H9 (cell line): ENCODE measurements around the gene ALB. TPM values are rescaled to one million over a fixed set of nuclear protein-coding genes. Genes with fewer than 3 reads are reported as not detected.

Experiments
- DNase-seq: peaks from one replicate; pipeline ENCODE4 v3.0.0-alpha.2; 2017
- H2AFZ ChIP-seq: one replicate; pipeline ENCODE4 v1.6.1; 2013; ENCODE audit warnings: mild to moderate bottlenecking, low read length, control low read depth, moderate library complexity
- H2AK5ac ChIP-seq: 2 replicates; pipeline ENCODE4 v1.6.1; 2013; ENCODE audit warnings: low read length, control low read depth, mixed read lengths; ENCODE audit not compliant: insufficient read length
- H2BK120ac ChIP-seq: one replicate; pipeline ENCODE4 v1.6.1; 2013; ENCODE audit warnings: low read depth, mild to moderate bottlenecking, low read length, control low read depth, inconsistent platforms; ENCODE audit not compliant: poor library complexity, severe bottlenecking
- H2BK12ac ChIP-seq: 2 replicates; pipeline ENCODE4 v1.6.1; 2013; ENCODE audit warnings: low read length, control low read depth, mixed read lengths, low read depth; ENCODE audit not compliant: insufficient read length
- H2BK15ac ChIP-seq: 2 replicates; pipeline ENCODE4 v1.6.1; 2013; ENCODE audit warnings: low read depth, low read length, control low read depth
- H2BK20ac ChIP-seq: one replicate; pipeline ENCODE4 v1.6.1; 2013; ENCODE audit warnings: low read depth, mild to moderate bottlenecking, low read length, control low read depth, inconsistent platforms; ENCODE audit not compliant: poor library complexity, severe bottlenecking
- H2BK5ac ChIP-seq: 2 replicates; pipeline ENCODE4 v1.6.1; 2013; ENCODE audit warnings: low read length, control low read depth, mixed read lengths; ENCODE audit not compliant: insufficient read length
- H3K14ac ChIP-seq: 2 replicates; pipeline ENCODE4 v1.6.1; 2013; ENCODE audit warnings: low read length, control low read depth; ENCODE audit not compliant: insufficient read depth
- H3K18ac ChIP-seq: 2 replicates; pipeline ENCODE4 v1.6.1; 2013; ENCODE audit warnings: low read depth, mild to moderate bottlenecking, mixed read lengths, low read length, control low read depth; ENCODE audit not compliant: insufficient read length
- H3K23ac ChIP-seq: 2 replicates; pipeline ENCODE4 v1.6.1; 2013; ENCODE audit warnings: low read length, control low read depth, mixed read lengths, low read depth; ENCODE audit not compliant: insufficient read length
- H3K23me2 ChIP-seq: 2 replicates; pipeline ENCODE4 v1.6.1; 2013; ENCODE audit warnings: low read depth, mild to moderate bottlenecking, mixed read lengths, low read length, control low read depth; ENCODE audit not compliant: insufficient read length, poor library complexity, severe bottlenecking
- H3K27ac ChIP-seq: 2 replicates; pipeline ENCODE4 v1.5.1; 2013; ENCODE audit warnings: low read length, control low read depth, mixed read lengths, low read depth; ENCODE audit not compliant: insufficient read length
- H3K27me3 ChIP-seq: 2 replicates; pipeline ENCODE4 v1.6.1; 2013; ENCODE audit warnings: low read length, control low read depth, inconsistent platforms; ENCODE audit not compliant: insufficient read depth
- H3K4ac ChIP-seq: 2 replicates; pipeline ENCODE4 v1.6.1; 2013; ENCODE audit warnings: low read depth, mild to moderate bottlenecking, control low read depth, inconsistent platforms, low read length, moderate library complexity
- H3K4me1 ChIP-seq: 2 replicates; pipeline ENCODE4 v1.6.1; 2013; ENCODE audit warnings: low read length, control low read depth, inconsistent platforms; ENCODE audit not compliant: insufficient read depth
- H3K4me2 ChIP-seq: 2 replicates; pipeline ENCODE4 v1.6.1; 2013; ENCODE audit warnings: low read length, control low read depth, mixed read lengths; ENCODE audit not compliant: insufficient read length, insufficient read depth
- H3K56ac ChIP-seq: 2 replicates; pipeline ENCODE4 v1.6.1; 2013; ENCODE audit warnings: low read depth, mild to moderate bottlenecking, mixed read lengths, low read length, control low read depth; ENCODE audit not compliant: insufficient read length
- H3K79me1 ChIP-seq: 2 replicates; pipeline ENCODE4 v1.6.1; 2013; ENCODE audit warnings: low read depth, mild to moderate bottlenecking, moderate library complexity, low read length, control low read depth, inconsistent platforms; ENCODE audit not compliant: insufficient read depth, poor library complexity, severe bottlenecking
- H3K79me2 ChIP-seq: 2 replicates; pipeline ENCODE4 v1.6.1; 2013; ENCODE audit warnings: low read length, control low read depth, inconsistent platforms; ENCODE audit not compliant: insufficient read depth
- H3K9ac ChIP-seq: 2 replicates; pipeline ENCODE4 v1.6.1; 2013; ENCODE audit warnings: low read length, control low read depth, mixed read lengths; ENCODE audit not compliant: insufficient read length; ENCODE audit errors: extremely low read depth
- H3K9me3 ChIP-seq: one replicate; pipeline ENCODE4 v1.6.1; 2013; ENCODE audit warnings: low read depth, low read length, inconsistent platforms; ENCODE audit not compliant: control insufficient read depth
- H3T11ph ChIP-seq: one replicate; pipeline ENCODE4 v1.6.1; 2013; ENCODE audit warnings: mild to moderate bottlenecking, low read length, control low read depth, inconsistent platforms
- H4K20me1 ChIP-seq: one replicate; pipeline ENCODE4 v1.6.1; 2013; ENCODE audit not compliant: control insufficient read depth, insufficient read length, insufficient read depth
- H4K5ac ChIP-seq: 2 replicates; pipeline ENCODE4 v1.6.1; 2013; ENCODE audit warnings: low read depth, mild to moderate bottlenecking, mixed read lengths, low read length, control low read depth; ENCODE audit not compliant: insufficient read length
- H4K8ac ChIP-seq: replicated peaks from 2 replicates; pipeline ENCODE4 v1.6.1; 2013; ENCODE audit warnings: low read length, control low read depth, mixed read lengths, low read depth; ENCODE audit not compliant: insufficient read length
- H4K91ac ChIP-seq: 2 replicates; pipeline ENCODE4 v1.6.1; 2013; ENCODE audit warnings: low read depth, mild to moderate bottlenecking, moderate library complexity, mixed read lengths, low read length, control low read depth; ENCODE audit not compliant: insufficient read length
- H3K27ac Mint-ChIP-seq, 3 experiments: 2 replicates in 2 of 3; 3 replicates in 1 of 3; pipeline ENCODE4 v1.8.0; 2020 to 2021; ENCODE audit warnings: mixed read lengths in 3 of 3, mild to moderate bottlenecking in 1 of 3, moderate library complexity in 1 of 3
- H3K27me3 Mint-ChIP-seq: 2 replicates; pipeline ENCODE4 v1.8.0; 2021; ENCODE audit warnings: low read depth, mild to moderate bottlenecking, moderate library complexity, mixed read lengths
- H3K36me3 Mint-ChIP-seq, 3 experiments: 2 replicates in 2 of 3; 3 replicates in 1 of 3; pipeline ENCODE4 v1.8.0; 2020 to 2021; ENCODE audit warnings: low read depth in 3 of 3, mixed read lengths in 3 of 3; ENCODE audit not compliant: insufficient read depth in 1 of 3
- H3K4me1 Mint-ChIP-seq, 2 experiments: 2 replicates each; pipeline ENCODE4 v1.8.0; 2020; ENCODE audit warnings: mixed read lengths in 2 of 2
- H3K4me3 Mint-ChIP-seq, 2 experiments: 2 replicates in 1 of 2; 3 replicates in 1 of 2; pipeline ENCODE4 v1.8.0; 2020 to 2021; ENCODE audit warnings: mild to moderate bottlenecking in 2 of 2, mixed read lengths in 2 of 2, moderate library complexity in 1 of 2
- H3K9me3 Mint-ChIP-seq, 2 experiments: 2 replicates in 1 of 2; 3 replicates in 1 of 2; pipeline ENCODE4 v1.8.0; 2020; ENCODE audit warnings: mild to moderate bottlenecking in 2 of 2, mixed read lengths in 2 of 2, moderate library complexity in 1 of 2
- CTCF ChIP-seq: fragments of 200-600 bp; sonication (generic); conservative IDR thresholded peaks from 3 replicates; pipeline ENCODE4 v1.8.0; 2021; ENCODE audit warnings: antibody characterized with exemption, mild to moderate bottlenecking
- WGBS: extraction: QIAGEN DNeasy Blood & Tissue Kit; methylation state at CpG from one replicate; pipeline ENCODE4 v1.1.7; 2013; ENCODE audit warnings: missing lambda C conversion rate, low lambda C conversion rate, mixed read lengths; ENCODE audit not compliant: insufficient read length; ENCODE audit errors: extremely low coverage; 5-methylcytosine and 5-hydroxymethylcytosine counted together
- total RNA-seq: library from RNA; stranded (reverse); gene quantifications from 2 replicates; pipeline ENCODE4 v1.2.1, GENCODE V29; 2021

The ALB gene
- total RNA-seq, 1 experiment from 2014 or later = not detected

- H3K18ac ChIP-seq = no peak overlapping the region
- no peaks in the 10 kb centered on the region for H3K79me2 ChIP-seq
- no peak overlapping the region for H2BK5ac ChIP-seq
- no peak overlapping the region for H3K4ac ChIP-seq
- H3K4me1 ChIP-seq = peaks cover 3% of the 10 kb centered on the region; the same call in 1 of the 2 replicates
- H3K4me2 ChIP-seq = no peak overlapping the region
- no peak overlapping the region for H3K56ac ChIP-seq
- no peak for DNase-seq
- no peak overlapping the region for H3K27ac ChIP-seq
- H3K9ac ChIP-seq = no peak overlapping the region
- H3K4me3 Mint-ChIP-seq = no peak overlapping the region
- no peak overlapping the region for H2AFZ ChIP-seq
- H3K36me3 Mint-ChIP-seq = no peaks in the 10 kb centered on the region
- no peak overlapping the region for H3K23ac ChIP-seq
- no peaks in the 10 kb centered on the region for H4K20me1 ChIP-seq
- H2BK120ac ChIP-seq = no peak overlapping the region
- no peak overlapping the region for H2BK12ac ChIP-seq
- H4K91ac ChIP-seq = no peak overlapping the region
- H3K27ac Mint-ChIP-seq = no peak overlapping the region
- no peaks in the 10 kb centered on the region for H3K9me3 ChIP-seq
- H3K23me2 ChIP-seq = no peaks in the 10 kb centered on the region
- H2AK5ac ChIP-seq = no peak overlapping the region
- H3K79me1 ChIP-seq = no peaks in the 10 kb centered on the region
- no peaks in the 10 kb centered on the region for H3K27me3 Mint-ChIP-seq
- H2BK15ac ChIP-seq = no peak overlapping the region
- H4K5ac ChIP-seq = no peak overlapping the region
- H3K4me1 Mint-ChIP-seq = peaks cover 16 to 24% of the 10 kb centered on the region in 2 experiments
- H3K14ac ChIP-seq = no peak overlapping the region
- no peak overlapping the region for H4K8ac ChIP-seq
- H2BK20ac ChIP-seq = no peak overlapping the region
- H3K9me3 Mint-ChIP-seq = no peaks in the 10 kb centered on the region
- H3K27me3 ChIP-seq = no peaks in the 10 kb centered on the region
- no peak for TF ChIP-seq CTCF
- H3T11ph ChIP-seq = no peak overlapping the region
- no CpG with 5 or more reads among the region's 7 CpGs for WGBS
Measured at GRCh38 chr4:73445383-73446335, 41.6 kb downstream of the ALB start.
